IPS-NIHi7 (cell line): Measurements from ENCODE around the gene AGPAT3.
A peak's percentile ranks its signal among the peaks of the same experiment; 100 is the strongest.

Source experiments
- DNase-seq: peaks from one replicate; pipeline ENCODE4 v3.0.0; 2012; ENCODE audit warnings: mixed read lengths; ENCODE audit errors: extremely low spot score

The AGPAT3 gene

DNA sequence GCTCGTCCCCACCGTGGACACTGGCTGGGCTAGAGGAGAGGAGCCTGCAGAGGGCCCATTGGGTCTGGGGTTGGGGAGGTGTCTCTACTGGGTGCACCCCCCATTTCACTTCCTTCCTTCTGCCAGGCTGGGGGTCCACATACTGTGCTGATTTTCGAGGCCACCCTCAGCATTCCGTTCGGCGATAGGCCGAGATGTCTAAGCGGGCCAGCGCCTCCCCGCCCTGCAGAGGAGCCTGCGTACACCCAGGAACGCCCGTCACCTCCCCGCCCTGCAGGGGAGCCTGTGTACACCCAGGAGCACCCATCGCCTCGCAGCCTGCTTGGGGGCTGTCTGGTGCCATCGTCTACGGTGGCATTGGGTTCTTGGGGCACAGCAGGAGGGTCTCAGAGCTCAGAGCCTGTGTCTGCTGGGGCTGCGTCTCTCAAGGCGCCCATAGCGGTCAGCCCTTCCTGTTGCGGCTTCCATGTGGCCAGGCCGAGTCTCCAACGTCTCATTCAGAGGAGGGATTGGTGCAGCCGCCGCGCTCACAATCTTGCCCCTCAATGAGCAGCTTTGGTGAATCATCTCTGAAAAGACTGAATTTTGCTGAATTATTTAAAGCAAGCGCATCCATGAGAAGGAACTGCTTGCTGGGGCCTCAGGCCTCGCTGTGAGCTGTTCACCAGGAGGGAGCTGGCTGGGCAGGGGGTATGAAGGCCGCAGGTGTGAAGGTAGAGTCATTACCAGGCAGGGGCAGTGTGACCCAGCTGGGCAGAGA is 30.7 kb upstream of the AGPAT3 start:
- DNase-seq, result no peak

DNA sequence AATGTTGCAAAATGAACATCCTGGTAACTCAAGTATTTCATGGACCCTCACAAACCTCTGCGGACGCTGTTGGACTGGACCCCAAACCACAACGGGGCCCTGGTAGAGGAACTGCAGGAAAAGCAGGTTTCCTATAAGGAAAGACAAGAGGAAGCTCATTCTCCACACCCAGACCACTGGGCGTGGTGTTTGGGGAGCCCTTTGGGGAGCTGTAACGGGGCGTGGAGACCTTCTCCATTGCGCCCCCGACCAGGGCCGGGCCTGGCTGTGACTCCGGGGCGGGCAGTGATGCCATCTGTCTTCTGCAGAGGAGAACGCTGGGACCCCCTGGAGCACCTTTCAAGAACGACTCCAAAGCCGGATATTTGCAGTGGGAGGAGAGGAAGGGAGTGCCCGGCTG is 30.0 kb upstream of the AGPAT3 start:
- no peak for DNase-seq

DNA sequence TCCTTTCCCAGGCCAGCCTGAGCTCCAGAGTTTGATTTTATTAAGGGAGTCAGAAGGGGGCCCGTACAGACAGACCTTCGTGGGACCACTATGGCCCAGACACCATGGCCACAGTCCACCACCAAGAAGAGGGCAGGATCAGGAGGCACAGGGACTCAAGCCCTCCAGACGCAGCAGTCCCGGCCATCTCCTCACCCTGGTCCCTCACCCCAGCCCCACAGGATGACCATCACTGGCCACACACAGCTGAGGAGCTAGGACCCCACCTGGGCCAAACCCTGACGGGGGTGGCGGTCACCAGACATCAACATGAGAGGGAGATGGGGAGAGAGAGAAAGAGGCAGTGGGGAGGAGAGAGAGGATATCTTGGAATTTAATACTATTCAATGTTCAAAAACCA is 29.2 kb upstream of the AGPAT3 start:
- DNase-seq, result no peak

DNA sequence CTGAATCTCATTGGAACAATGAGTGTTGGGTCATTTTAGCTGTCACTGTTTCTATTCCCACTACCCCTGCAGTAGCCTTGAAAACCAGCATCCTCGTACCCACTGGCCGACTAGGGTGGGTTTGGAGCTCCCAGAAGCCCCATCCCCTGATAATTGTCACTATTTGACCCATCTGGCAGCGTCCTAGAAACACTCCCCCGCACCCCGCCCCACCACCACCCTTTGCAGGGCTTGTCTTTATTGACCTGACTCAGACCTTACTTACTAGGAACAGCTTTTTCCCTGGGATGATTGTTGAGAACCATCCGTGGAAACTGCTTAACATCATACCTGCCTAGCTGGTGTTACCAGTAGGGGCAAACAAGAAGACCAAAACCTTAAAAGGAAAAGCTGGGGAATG is 28.4 kb upstream of the AGPAT3 start:
- no peak for DNase-seq

DNA sequence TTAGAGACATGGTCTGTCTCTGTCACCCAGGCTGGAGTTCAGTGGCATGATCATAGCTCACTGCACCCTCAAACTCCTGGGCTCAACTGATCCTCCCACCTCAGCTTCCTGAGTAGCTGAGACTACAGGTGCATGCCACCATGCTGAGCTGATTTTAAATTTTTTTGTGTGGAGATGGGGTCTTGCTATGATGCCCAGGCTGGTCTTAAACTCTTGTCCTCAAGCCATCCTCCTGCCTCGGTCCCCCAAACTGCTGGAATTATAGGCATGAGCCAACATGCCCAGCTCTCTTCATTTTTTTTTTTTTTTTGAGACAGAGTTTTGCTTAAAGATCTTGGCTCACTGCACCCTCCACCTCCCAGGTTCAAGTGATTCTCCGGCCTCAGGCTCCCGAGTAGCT is 24.8 kb upstream of the AGPAT3 start:
- DNase-seq, result no peak

DNA sequence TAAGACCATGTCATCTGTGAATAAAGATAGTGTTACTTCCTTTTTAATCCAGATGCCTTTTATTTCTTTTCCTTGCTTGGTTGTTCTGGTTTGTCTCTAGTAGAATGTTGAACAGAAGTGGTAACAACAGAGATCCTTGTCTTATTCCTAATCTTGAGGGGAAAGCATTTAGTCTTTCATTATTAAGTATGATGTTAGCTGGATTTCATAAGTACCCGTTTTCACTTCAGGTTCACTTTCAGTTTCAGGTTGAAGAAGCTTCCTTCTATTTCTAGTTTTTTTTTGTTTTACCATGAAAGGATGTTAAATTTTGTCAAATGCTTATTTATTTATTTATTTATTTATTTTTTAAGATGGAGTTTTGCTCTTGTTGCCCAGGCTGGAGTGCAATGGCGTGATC is 22.3 kb upstream of the AGPAT3 start:
- no peak for DNase-seq

DNA sequence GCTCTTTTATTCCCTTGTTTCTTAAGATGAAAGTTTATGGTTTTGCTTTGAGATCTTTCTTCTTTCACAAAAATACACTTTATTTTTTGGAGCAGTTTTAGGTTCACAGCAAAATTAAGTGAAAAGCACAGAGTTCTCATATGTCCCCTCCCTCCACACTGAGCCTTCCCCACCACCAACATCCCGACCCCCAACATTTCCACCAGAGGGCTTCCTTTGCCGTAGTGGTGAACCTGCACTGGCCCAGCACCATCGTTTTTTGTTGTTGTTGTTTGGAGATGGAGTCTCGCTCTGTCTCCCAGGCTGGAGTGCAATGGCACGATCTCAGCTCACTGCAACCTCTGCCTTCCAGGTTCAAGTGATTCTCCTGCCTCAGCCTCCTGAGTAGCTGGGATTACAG is 20.1 kb upstream of the AGPAT3 start:
- peak; percentile 59 for DNase-seq

DNA sequence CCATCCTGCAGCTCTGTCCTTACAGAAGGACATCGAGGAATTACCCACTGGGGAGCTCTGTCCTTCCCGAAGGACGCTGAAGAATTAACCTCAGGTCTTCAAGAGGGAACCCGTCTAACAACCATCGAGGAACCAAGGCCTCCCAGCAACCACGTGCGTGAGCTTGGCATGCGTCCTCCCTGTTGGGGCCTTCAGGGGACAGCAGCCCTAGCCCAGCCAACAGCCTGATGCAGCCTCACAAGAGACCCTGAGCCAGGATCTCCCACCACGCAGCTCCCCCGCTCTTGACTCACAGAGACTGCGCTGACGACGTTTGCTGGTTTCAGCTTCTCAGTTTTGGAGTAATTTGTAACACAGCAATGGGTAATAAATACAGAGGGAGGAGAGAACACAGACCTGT is 19.6 kb upstream of the AGPAT3 start:
- DNase-seq, result no peak

DNA sequence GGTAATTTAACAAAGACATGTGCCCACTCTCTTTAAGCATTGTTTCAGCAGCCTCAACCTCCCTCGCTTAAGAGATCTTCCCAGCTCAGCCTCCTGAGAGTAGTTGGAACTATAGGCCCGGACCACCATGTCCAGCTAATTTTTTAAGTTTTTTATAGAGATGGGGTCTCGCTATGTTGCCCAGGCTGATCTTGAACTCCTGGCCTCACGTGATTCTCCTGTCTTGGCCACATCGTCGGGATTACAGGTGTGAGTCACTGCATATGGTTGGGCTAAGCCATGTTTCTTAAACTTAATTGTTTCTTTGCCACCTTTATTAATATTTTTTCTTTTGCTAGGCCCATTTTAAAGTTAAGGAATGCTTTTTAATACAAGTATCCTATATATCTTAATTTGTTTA is 18.6 kb upstream of the AGPAT3 start:
- DNase-seq, result no peak

DNA sequence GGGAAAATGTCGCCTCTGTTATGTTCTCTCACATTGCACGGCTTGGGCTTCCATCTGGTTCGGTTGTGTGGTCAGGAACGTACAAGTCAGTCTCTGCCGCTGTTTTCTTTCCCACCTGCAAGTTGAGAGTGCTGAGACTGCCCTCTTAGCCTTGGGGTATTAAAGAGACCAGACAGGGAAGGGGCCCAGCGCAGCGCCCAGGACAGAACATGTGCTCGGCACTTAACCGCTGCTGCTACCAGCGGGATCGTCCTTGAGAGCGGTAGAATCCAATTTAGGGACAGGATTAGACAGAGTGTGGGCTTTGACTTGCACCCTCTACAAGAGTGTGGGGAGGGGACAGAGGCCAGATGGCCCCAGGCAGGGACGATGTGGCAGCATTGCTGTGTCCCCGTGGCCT is 17.7 kb upstream of the AGPAT3 start:
- no peak for DNase-seq

DNA sequence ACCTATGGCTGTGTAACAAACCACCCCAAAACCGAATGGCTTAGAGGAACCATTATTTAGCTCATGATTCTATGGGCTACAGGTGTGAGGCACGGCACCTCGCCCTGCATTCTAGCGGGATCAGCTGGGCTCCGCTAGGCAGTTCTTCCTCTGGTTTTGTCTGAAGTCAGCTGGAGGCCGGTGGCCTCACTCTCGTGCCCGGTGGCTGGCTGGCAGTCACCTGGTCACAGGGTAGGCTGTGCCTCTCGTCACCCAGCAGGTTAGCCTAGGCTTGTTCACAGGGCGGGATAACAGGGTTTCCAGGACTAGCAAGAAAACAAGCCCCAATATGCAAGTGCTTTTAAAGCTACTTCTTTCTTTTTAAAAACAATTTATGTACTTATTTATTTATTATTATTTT is 16.3 kb upstream of the AGPAT3 start:
- DNase-seq, result no peak

DNA sequence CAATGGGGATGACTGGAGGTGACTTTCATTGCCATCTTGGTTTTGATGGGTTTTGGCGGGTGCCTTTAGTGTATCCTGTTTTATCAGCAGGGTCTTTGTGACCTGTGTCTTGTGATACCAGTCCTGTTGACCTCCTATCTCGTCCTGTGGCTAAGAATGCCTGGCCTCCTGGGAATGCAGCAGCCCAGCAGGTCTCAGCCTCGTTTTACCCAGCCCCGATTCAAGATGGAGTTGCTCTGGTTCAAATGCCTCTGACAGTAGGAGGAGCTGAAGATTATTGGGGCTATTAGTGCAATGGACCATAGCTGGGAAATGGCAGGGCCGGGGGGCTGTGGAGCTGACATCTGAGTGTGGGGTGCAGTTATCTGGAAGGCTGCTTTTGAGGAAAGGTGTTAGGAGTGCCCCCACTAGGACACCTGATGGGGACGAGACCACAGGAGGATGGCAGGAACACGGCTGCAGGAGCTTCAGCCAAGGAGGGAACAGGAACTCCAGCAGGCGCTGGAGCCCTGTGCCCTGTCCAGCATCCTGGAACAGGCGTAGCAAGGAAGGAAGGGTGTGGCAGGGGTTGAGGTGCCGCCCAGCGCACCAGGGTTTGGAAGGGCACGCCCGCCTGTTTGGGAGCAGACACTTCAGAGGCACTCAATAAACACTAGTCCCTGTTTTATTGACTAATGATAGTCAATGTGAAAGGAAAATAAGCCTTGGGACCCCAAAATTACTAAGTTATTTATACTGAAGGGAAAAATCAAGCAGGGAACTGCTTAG is 15.3 kb upstream of the AGPAT3 start:
- no peak for DNase-seq

DNA sequence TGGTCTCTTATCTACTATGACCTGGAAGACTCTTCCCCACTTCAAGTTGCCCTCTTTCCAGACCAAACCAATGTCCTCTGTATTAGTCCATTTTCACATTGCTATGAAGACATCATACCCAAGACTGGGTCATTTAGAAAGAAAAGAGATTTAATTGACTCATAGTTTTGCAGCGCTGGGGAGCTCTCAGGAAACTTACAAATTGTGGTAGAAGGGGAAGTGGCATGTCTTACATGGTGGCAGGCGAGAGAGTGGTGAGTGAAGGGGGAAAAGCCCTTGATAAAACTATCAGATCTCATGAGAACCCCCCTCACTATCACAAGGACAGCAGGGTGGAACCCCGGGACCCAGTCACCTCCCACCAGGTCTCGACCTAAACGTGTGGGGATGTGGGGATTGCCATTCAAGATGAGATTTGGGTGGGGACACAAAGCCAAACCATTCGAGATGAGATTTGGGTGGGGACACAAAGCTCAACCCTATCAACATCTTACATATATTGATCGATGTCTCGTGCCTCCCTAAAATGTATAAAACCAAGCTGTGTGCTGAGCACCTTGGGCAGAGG is 14.2 kb upstream of the AGPAT3 start:
- DNase-seq, result no peak

DNA sequence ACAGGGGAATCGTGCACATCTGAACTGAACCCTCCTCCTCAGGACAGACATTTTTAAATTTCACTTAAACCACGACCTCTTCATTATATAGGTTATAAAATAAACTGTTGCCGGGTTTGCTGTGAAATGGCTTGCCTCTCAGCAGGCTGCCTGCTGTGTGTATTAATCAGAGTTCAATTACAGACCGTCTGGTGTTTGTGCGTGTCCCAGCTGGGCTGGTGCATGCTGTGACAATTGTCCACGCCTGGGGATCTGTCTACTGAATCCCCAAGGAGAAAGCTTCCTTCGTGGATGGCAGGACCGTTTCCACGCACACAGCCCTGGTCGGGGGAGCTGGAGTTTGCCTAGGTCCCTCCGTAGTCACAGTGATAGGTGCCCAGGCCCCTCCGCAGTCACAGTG is 13.4 kb upstream of the AGPAT3 start:
- DNase-seq, result no peak

DNA sequence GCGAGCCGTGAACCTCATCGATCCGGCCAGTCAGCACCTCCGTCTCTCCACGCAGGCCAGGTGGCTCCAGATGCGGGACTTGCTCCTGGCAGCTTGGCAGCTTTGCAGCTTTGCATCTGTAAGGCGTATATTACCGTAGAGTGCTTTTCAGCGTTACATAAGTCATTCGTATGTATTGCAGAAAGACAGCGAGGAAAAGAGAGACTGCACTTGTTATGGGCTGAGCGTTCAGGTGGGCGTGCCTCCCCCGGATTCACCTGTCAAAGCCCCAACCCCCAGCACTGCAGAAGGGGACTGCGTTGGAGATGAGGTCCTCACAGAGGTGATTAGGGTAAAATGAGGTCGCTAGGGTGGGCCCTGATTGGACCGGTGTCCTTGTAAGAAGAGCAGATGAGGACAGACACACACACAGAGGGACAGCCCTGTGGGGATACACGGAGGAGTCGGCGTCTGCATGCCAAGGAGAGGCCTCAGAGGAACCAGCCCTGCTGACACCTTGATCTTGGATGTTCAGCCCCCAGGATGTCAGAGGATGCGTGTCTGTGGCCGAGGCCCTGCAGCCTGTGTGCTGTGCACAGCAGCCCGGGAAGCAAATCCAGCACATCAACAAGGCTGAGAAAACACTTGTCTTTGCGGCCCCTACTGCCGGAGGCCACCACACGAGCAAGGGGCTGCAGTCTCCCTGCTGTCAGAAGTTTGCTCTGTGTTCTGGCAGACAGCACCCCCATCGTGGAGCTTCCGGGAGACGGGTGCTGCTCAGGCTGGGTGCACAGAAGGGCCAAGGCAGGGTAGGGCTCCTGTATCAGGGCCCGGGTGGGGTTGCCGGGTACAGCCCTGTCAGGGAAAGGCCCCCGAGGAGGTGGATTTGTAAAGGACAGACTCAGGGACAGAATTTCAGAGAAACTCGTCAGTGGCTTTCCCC is 10.9 kb upstream of the AGPAT3 start:
- DNase-seq, result no peak

DNA sequence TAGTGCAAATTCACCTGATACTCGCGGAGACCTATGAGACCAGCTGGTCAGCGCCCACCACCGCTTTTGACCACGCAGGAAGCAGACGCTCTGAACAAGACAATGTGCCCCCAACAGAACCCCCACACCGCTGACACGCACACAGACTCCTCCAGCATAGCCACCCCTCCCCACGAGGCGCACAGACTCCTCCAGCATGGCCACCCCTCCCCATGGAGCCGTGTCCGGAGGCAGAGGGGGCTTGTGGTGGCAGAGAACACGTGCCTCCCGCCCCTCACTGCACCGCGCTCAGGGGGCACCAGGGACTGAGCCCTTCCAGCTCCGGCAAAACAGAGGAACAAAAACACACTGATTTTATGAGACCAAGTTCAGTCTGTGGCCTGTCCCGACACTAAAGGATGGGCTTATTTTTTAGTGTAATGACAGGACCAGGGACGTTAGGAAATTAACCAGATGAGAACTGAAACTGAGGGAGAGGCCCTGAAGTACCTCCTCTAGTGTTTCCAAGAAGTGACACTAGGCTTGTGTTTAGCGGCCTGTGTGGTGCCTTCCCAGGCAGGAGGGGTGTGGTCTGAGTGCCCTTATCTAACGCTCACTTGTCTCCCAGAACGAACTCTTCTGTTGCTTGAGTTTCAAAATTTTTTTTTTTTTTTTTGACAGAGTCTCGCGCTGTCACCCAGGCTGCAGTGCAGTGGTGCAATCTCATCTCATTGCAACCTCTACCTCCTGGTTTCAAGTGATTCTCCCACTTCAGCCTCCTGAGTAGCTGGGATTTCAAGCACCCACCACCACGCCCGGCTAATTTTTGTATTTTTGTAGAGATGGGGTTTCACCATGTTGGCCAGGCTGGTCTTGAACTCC is 10.0 kb upstream of the AGPAT3 start:
- no peak for DNase-seq

DNA sequence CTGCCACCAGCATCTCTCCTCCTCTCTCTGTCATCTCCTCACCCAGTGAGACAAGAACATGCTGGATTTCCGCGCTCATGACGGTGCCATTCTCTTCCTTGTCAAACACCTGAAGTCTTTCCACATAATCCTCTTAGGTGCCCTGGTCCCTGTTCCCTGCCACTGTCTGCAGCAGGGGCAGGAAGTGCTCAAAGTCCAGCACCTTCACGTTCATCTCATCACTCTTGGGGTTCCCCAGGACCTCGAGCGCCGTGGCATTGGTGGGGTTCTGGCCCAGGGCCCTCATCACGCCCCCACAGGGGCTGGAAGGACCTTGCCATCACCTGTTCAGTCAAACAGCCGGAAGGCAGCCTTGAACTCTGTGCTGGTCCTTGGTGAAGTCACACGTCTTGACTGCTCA is 9.1 kb upstream of the AGPAT3 start:
- DNase-seq, result no peak

DNA sequence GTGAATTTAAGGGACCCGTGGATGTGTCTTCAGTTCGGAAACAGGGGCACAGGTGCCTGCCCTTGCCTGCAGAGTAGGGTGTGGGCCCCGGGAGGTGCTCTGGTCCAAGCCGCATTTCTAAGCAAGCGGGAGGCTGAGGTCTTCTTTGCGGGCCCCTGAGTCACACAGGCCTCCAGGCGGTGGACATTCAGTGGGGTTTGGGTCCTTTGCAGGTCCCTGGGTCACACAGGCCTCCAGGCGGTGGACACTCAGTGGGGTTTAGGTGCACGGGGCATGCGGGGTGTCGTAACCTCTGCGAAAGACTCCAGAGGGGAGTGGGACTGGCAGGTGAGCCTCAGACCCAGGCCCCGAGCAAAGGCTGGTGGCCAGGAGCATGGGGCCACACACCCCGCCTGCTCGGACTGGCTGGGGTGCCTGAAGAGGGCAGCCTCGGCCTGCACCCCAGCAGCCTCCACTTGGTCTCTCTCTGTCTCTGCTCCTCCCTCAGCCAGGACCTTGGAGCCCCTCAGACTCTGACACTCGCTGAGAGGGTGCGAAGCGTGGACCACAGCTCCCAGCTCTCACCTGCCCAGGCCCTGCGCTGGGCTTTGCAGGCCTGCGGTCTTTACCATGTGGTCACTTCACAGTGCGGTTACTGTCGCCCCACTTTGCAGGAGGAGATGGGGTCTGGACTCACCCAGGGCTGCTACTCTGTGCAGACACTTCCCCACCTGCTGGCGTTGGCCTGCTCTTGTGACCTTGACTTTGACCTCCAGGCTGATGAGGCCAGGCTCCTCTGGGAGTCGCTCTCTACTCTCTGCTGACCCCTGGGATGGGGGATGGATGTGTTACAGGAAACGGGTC is 6.0 kb upstream of the AGPAT3 start:
- DNase-seq, result no peak

DNA sequence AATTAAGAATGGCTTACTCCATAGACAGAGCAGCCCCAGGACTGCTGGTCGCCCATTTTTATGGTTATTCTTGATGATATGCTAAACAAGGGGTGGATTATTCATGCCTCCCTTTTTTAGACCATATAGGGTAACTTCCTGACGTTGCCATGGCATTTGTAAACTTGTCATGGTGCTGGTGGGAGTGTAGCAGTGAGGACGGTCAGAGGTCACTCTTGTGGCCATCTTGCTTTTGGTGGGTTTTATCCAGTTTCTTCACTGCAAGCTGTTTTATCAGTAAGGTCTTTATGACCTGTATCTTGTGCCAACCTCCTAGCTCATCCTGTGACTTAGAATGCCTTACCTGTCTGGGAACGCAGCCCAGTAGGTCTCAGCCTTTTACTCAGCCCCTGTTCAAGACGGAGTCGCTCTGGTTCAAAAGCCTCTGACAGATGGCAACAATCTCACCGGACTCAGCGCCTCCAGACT is 5.2 kb upstream of the AGPAT3 start:
- DNase-seq, result no peak

DNA sequence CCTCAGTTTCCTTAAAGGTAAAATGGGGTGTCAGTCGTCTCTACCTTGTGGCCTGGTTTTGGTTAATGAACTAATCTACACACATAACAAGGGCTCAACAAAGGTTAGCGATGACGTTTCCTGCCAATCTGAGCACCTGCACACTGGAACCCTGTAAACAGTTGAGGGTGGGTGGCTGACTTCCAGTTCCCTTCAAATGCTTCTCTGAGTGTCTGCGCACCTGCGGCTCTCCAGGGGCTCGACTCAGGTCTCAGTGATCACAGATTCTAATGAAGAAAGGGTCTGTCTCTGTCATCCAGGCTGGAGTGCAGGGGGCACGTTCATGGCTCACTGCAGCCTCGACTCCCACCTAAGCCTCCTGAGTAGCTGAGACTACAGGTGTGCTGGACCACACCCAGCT is 3.3 kb upstream of the AGPAT3 start:
- no peak for DNase-seq
